Muscle of leg (tissue), 11 donors: ENCODE data around the gene TBC1D5. TPM values are rescaled to one million over a fixed set of nuclear protein-coding genes. Genes with fewer than 3 reads are reported as not detected.

Experiments
- DNase-seq: peaks from one replicate; pipeline ENCODE4 v3.0.0; 2013
- H3K27ac ChIP-seq: one replicate; pipeline ENCODE4 v1.5.1; 2013; ENCODE audit warnings: mild to moderate bottlenecking, low read length, control low read depth
- H3K27me3 ChIP-seq: one replicate; pipeline ENCODE4 v1.6.1; 2013; ENCODE audit warnings: low read length; ENCODE audit not compliant: control insufficient read depth, insufficient read depth
- H3K36me3 ChIP-seq: one replicate; pipeline ENCODE4 v1.6.1; 2013; ENCODE audit warnings: low read length; ENCODE audit not compliant: control insufficient read depth, insufficient read depth
- H3K4me1 ChIP-seq: one replicate; pipeline ENCODE4 v1.6.1; 2013; ENCODE audit warnings: low read length; ENCODE audit not compliant: control insufficient read depth, insufficient read depth
- H3K4me3 ChIP-seq: one replicate; pipeline ENCODE4 v1.5.1; 2013; ENCODE audit warnings: low read length, control low read depth
- H3K9me3 ChIP-seq: replicated peaks from 2 replicates; pipeline ENCODE4 v1.6.1; 2013; ENCODE audit warnings: low read depth, low read length; ENCODE audit not compliant: control insufficient read depth
- WGBS: methylation state at CpG from one replicate; pipeline ENCODE4 v1.1.5; 2013; ENCODE audit warnings: missing lambda C conversion rate; ENCODE audit not compliant: insufficient coverage; 5-methylcytosine and 5-hydroxymethylcytosine counted together
- polyA plus RNA-seq, 8 donors: library from polyadenylated mRNA; unstranded; fragments of 120-200 nt; gene quantifications; one replicate each; pipeline versions ENCODE4 v1.2.1 to v1.2.3, GENCODE V29; 2013; ENCODE audit warnings: inconsistent platforms in 1 of 8, low replicate concordance in 1 of 8; ENCODE audit not compliant: insufficient read length in 8 of 8, insufficient read depth in 1 of 8
- total RNA-seq: library from RNA; stranded (reverse); fragments of 120-200 nt; gene quantifications from one replicate; pipeline ENCODE4 v1.2.4, GENCODE V29; 2013

Gene TBC1D5
- total and polyA plus RNA-seq, 9 donors = 19.0 to 58.7 (median 32.6) TPM

- WGBS = no CpG with 5 or more reads among the region's 4 CpGs
- no peaks in the 10 kb centered on the region for H3K36me3 ChIP-seq
- H3K27ac ChIP-seq = no peak overlapping the region
- H3K4me3 ChIP-seq = no peak overlapping the region
- no peak for DNase-seq
- no peaks in the 10 kb centered on the region for H3K9me3 ChIP-seq
- no peaks in the 10 kb centered on the region for H3K4me1 ChIP-seq
- H3K27me3 ChIP-seq = no peaks in the 10 kb centered on the region
These were observed 188.4 kb downstream of the TBC1D5 start for GRCh38 chr3:17554078-17554477.

GRCh38 chr3:17553080-17553479 is 189.4 kb downstream of the TBC1D5 start:
- peak; percentile 19 for DNase-seq
- Histone ChIP-seq H3K9me3 (no peaks in the 10 kb centered on the region), H3K4me1 (no peaks in the 10 kb centered on the region), H3K27ac (no peak overlapping the region), H3K4me3 (no peak overlapping the region), H3K27me3 (no peaks in the 10 kb centered on the region), H3K36me3 (no peaks in the 10 kb centered on the region)
- no CpG with 5 or more reads among the region's 1 CpG for WGBS

GRCh38 chr3:17552351-17552750 is 190.1 kb downstream of the TBC1D5 start:
- H3K4me1 ChIP-seq = no peaks in the 10 kb centered on the region
- H3K27me3 ChIP-seq = no peaks in the 10 kb centered on the region
- H3K4me3 ChIP-seq = no peak overlapping the region
- H3K9me3 ChIP-seq = no peaks in the 10 kb centered on the region
- no peak for DNase-seq
- no peak overlapping the region for H3K27ac ChIP-seq
- no peaks in the 10 kb centered on the region for H3K36me3 ChIP-seq

- no peak overlapping the region for H3K27ac ChIP-seq
- no peak for DNase-seq
- H3K27me3 ChIP-seq = no peaks in the 10 kb centered on the region
- H3K4me1 ChIP-seq = no peaks in the 10 kb centered on the region
- H3K36me3 ChIP-seq = no peaks in the 10 kb centered on the region
- no peaks in the 10 kb centered on the region for H3K9me3 ChIP-seq
- H3K4me3 ChIP-seq = no peak overlapping the region
- WGBS = no CpG with 5 or more reads among the region's 1 CpG
These were observed 190.5 kb downstream of the TBC1D5 start for GRCh38 chr3:17551895-17552294.

- no peaks in the 10 kb centered on the region for H3K9me3 ChIP-seq
- H3K27ac ChIP-seq = no peak overlapping the region
These were observed 191.1 kb downstream of the TBC1D5 start for GRCh38 chr3:17551333-17551732.

GRCh38 chr3:17550624-17551023 is 191.8 kb downstream of the TBC1D5 start:
- Histone ChIP-seq H3K27me3 (no peaks in the 10 kb centered on the region), H3K27ac (no peak overlapping the region), H3K9me3 (no peaks in the 10 kb centered on the region), H3K4me3 (no peak overlapping the region), H3K4me1 (no peaks in the 10 kb centered on the region), H3K36me3 (no peaks in the 10 kb centered on the region)
- no peak for DNase-seq

More at GRCh38 chr3:17551333-17551732, 191.1 kb downstream of the TBC1D5 start:
- DNase-seq = no peak
- 25% methylated on average over 1 of the region's 2 CpGs for WGBS
- H3K27me3 ChIP-seq = no peaks in the 10 kb centered on the region
- H3K4me3 ChIP-seq = no peak overlapping the region
- H3K4me1 ChIP-seq = no peaks in the 10 kb centered on the region
- no peaks in the 10 kb centered on the region for H3K36me3 ChIP-seq

GRCh38 chr3:17546500-17547255 is 195.8 kb downstream of the TBC1D5 start:
- no peak overlapping the region for H3K4me3 ChIP-seq
- DNase-seq = no peak
- 100% methylated on average over 1 of the region's 10 CpGs for WGBS
- no peak overlapping the region for H3K27ac ChIP-seq
- no peaks in the 10 kb centered on the region for H3K36me3 ChIP-seq
- no peaks in the 10 kb centered on the region for H3K27me3 ChIP-seq
- H3K4me1 ChIP-seq = no peaks in the 10 kb centered on the region
- no peaks in the 10 kb centered on the region for H3K9me3 ChIP-seq

- Histone ChIP-seq H3K4me1 (no peaks in the 10 kb centered on the region), H3K27ac (no peak overlapping the region), H3K9me3 (no peaks in the 10 kb centered on the region), H3K27me3 (no peaks in the 10 kb centered on the region), H3K36me3 (no peaks in the 10 kb centered on the region), H3K4me3 (no peak overlapping the region)
- no peak for DNase-seq
- WGBS = no CpG with 5 or more reads among the region's 2 CpGs
These were observed 197.8 kb downstream of the TBC1D5 start for GRCh38 chr3:17544632-17545031.

GRCh38 chr3:17542591-17542990 is 199.8 kb downstream of the TBC1D5 start:
- Histone ChIP-seq H3K4me1 (no peaks in the 10 kb centered on the region), H3K27ac (no peak overlapping the region), H3K36me3 (no peaks in the 10 kb centered on the region), H3K9me3 (no peaks in the 10 kb centered on the region), H3K27me3 (no peaks in the 10 kb centered on the region), H3K4me3 (no peak overlapping the region)
- DNase-seq = no peak
- no CpG with 5 or more reads among the region's 1 CpG for WGBS

- Histone ChIP-seq H3K4me1 (no peaks in the 10 kb centered on the region), H3K9me3 (no peaks in the 10 kb centered on the region), H3K27ac (no peak overlapping the region), H3K4me3 (no peak overlapping the region), H3K27me3 (no peaks in the 10 kb centered on the region), H3K36me3 (no peaks in the 10 kb centered on the region)
- no CpG with 5 or more reads among the region's 3 CpGs for WGBS
- DNase-seq = no peak
These were observed 203.0 kb downstream of the TBC1D5 start for GRCh38 chr3:17539436-17539835.

- Histone ChIP-seq H3K27ac (peak overlapping the region; percentile 6), H3K27me3 (no peaks in the 10 kb centered on the region), H3K4me3 (no peak overlapping the region), H3K4me1 (no peaks in the 10 kb centered on the region), H3K36me3 (no peaks in the 10 kb centered on the region), H3K9me3 (no peaks in the 10 kb centered on the region)
- peak; percentile 83 for DNase-seq
- WGBS = 38% methylated on average over 1 of the region's 2 CpGs
These were observed 207.2 kb downstream of the TBC1D5 start for GRCh38 chr3:17535274-17535673.
